ENCODE data around the gene ARHGEF40.

DNA sequence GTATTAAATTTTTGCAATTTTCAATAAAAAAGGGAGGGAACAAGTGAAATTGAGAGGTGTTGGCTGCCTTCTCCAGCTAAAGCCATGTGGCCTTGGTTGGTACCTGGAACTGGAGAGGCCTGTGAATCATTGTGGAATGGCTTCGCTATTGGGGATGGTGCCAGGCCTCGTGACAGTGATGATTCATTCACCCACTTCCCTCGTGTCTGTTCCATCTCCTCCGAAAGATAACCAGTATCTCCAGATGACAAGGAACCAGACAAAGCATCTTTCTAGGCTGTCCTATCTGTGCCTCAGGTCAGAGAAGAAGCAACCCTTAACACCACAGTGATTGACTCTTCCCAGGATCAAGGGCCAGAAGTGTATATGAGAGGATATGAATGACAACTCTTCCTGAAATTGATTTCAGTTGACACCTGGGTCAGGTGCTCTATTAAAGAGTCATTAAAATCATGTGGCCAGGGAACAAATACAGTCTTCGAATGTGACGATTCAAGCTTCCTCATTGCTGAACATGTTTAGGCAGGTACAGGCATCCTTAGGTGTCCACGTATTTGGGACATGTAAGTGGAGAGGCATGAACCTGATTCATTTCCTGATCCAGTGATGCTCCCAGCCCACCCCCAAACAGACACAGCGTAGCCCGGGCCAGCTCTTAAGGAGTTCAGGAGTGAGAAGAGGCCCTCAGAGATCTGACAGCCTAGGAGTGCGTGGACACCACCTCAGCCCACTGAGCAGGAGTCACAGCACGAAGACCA, 28.2 kb upstream of the ARHGEF40 start, which contains the start of gene RNASE7:
- no peak for TF ChIP-seq CTCF (conservative IDR thresholded peaks at IDR 0.05; ENCODE audit: low read length)
- no peak for TF ChIP-seq EZH2phosphoT487 (IDR thresholded peaks at IDR 0.05; ENCODE audit: borderline replicate concordance)
